ENCODE results near the gene STOML1.

The STOML1 gene

DNA sequence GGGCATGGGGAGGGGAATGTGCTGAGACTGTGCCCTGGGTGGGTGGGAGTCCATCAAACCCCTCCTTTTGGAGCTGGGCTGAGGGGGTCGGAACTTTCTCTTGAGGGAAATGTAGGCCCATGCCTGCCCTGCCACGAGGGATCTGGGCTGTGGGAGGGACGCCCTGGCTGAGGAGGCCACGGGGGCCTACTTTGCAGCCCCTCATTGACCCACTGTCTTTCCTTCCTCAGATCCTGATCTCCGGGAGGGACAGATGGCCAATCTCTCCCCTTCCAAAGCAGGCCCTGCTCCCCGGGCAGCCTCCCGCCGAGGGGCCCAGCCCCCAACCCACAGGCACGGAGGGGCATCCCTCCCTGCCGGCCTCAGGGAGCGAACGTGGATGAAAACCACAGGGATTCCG lies 40.5 kb downstream of the STOML1 start:
- no peak overlapping the region for H3K4me3 ChIP-seq (ENCODE audit: control insufficient read depth, low read depth, low read length)
- TF ChIP-seq, protein P1, sequence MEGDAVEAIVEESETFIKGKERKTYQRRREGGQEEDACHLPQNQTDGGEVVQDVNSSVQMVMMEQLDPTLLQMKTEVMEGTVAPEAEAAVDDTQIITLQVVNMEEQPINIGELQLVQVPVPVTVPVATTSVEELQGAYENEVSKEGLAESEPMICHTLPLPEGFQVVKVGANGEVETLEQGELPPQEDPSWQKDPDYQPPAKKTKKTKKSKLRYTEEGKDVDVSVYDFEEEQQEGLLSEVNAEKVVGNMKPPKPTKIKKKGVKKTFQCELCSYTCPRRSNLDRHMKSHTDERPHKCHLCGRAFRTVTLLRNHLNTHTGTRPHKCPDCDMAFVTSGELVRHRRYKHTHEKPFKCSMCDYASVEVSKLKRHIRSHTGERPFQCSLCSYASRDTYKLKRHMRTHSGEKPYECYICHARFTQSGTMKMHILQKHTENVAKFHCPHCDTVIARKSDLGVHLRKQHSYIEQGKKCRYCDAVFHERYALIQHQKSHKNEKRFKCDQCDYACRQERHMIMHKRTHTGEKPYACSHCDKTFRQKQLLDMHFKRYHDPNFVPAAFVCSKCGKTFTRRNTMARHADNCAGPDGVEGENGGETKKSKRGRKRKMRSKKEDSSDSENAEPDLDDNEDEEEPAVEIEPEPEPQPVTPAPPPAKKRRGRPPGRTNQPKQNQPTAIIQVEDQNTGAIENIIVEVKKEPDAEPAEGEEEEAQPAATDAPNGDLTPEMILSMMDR (IDR thresholded peaks at IDR 0.05; ENCODE audit: control insufficient read depth, insufficient read depth, low read depth, low read length, missing control alignments) = no peak
- DNase-seq (ENCODE audit: low read depth) = no peak

DNA sequence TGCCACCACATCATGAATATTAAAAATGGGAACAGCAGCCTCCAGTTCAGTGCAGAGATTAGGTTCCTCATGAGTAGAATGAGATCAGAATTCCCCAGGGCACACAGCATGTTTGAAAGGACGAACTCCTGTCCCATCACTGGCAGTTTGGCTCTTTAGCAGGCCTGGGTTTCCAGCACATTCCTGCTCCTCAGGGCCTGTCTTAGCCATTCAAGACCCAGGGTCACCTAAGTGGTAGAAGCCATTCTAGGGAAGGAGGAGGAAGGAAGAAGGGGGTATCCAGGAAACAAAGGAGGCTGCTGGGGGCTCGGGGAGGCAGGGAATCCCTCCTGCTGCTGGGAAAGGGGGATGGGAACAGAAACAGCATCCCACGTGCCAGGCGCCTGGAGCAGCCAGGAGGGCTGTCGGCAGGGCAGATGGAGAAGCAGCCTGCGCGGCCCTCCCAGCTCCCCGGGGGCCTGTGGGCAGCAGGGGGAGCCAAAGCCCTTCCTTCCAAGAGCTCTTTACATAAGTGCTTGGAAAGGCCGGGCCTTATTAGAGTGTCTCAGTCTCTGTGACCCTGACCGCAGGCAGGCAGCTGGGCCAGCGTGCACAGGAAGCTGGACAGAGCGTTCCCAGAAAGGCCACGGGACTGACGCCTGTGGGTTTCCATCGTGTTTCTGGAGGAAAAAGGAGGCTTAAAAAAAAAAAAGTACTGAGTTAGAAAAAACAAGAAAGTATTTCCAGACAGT lies 41.1 kb downstream of the STOML1 start:
- peak; percentile 94 for DNase-seq (ENCODE audit: low read depth)
- TF ChIP-seq, protein P1 (IDR thresholded peaks at IDR 0.05; ENCODE audit: control insufficient read depth, insufficient read depth, low read depth, low read length, missing control alignments) = peak; percentile 93
- H3K4me3 ChIP-seq (ENCODE audit: control insufficient read depth, low read depth, low read length) = no peak overlapping the region

DNA sequence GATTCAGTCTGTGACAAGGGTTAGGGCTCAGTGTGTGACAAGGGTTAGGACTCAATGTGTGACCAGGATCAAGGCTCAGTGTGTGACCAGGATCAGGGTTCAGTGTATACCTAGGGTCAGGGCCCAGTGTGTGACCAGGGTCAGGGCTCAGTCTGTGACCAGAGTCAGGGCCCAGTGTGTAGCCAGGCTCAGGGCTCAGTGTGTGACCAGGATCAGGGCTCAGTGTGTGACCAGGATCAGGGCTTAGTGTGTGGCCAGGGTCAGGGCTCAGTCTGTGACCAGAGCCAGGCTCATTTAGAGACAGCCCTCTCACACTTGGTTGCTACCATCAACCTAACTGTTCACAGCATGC lies 41.6 kb downstream of the STOML1 start:
- TF ChIP-seq, protein P1 (IDR thresholded peaks at IDR 0.05; ENCODE audit: control insufficient read depth, insufficient read depth, low read depth, low read length, missing control alignments) = no peak
- DNase-seq (ENCODE audit: low read depth) = no peak
- no peak overlapping the region for H3K4me3 ChIP-seq (ENCODE audit: control insufficient read depth, low read depth, low read length)

DNA sequence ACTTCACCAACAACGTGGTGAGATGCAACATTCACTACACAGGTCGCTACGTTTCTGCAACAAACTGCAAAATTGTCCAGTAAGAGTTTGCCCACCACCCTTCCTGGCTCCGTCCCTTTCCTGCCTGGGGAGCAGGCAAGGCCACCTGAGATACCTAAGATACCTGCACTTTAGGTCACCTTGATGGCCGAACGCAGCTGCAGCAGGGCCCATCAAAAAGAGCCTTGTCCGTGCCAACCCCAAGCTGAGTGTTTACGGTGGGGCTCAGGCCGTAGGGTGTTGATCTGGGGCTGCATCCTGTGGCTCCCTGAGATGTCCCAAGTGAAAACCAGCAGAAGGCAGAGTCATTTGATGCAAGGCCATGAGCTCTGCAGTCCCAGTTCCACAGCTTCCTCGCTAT lies 42.6 kb downstream of the STOML1 start:
- DNase-seq (ENCODE audit: low read depth) = no peak
- TF ChIP-seq, protein P1 (IDR thresholded peaks at IDR 0.05; ENCODE audit: control insufficient read depth, insufficient read depth, low read depth, low read length, missing control alignments) = no peak
- H3K4me3 ChIP-seq (ENCODE audit: control insufficient read depth, low read depth, low read length) = no peak overlapping the region

DNA sequence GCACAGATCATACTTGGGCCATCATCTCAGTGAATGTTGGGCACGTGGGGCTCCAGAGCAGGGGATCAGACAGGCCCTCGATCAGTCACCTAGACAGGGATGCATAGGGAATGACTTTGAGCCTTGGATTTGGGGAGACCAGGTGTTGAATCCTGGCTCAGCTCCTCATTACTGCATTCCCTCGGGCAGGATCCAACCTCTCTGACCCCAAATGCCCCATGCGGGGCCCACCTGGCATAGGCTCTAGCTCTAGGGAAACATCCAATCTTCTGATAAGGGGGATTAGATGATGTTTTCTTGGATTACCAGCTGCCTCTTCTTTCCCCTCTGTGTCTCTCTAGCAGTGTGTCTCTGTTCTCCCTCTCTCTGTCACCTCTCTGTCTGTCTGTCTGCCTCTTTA lies 43.1 kb downstream of the STOML1 start:
- no peak overlapping the region for H3K4me3 ChIP-seq (ENCODE audit: control insufficient read depth, low read depth, low read length)
- no peak for DNase-seq (ENCODE audit: low read depth)
- TF ChIP-seq, protein P1 (IDR thresholded peaks at IDR 0.05; ENCODE audit: control insufficient read depth, insufficient read depth, low read depth, low read length, missing control alignments) = no peak

DNA sequence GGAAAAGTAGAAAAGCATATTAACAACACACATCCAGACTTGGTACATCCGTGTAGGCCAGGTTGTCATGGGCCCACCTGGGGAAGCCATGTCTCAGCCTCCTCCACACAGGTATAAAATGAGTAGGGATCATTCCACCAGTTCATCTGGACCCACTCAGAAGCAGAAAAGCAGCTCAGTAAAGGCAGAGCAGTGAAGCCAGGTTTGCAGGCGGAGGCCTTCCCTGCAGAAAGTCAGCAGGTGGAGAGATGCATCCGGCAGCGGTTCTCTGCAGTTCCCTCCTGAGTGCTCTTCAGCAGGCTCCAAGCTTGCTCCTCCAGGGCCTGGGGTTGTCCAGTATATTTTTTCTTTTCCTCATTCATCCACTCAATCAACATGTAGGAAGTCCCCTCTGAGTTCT lies 43.7 kb downstream of the STOML1 start:
- no peak for DNase-seq (ENCODE audit: low read depth)
- TF ChIP-seq, protein P1 (IDR thresholded peaks at IDR 0.05; ENCODE audit: control insufficient read depth, insufficient read depth, low read depth, low read length, missing control alignments) = no peak

More for the DNA sequence above, 43.7 kb downstream of the STOML1 start:
- H3K4me3 ChIP-seq (ENCODE audit: control insufficient read depth, low read depth, low read length) = no peak overlapping the region

All from AG09309 (cell line).